Activated gamma-delta T cell treated with anti-CD3 and anti-CD28 coated beads, Interleukin-2, amount 50 U/mL, for 16 hours (primary cell): Measurements from ENCODE around the gene SUGP1.
"Not testable (repeated sequence)": the region's sequence is repeated elsewhere in the genome, so short reads cannot be mapped to it uniquely, and the experiment has no call there.

Experiments
- DNase-seq: peaks from one replicate; pipeline ENCODE4 v3.0.0-alpha.2; 2020; ENCODE audit warnings: low read depth

Gene SUGP1, protein sequence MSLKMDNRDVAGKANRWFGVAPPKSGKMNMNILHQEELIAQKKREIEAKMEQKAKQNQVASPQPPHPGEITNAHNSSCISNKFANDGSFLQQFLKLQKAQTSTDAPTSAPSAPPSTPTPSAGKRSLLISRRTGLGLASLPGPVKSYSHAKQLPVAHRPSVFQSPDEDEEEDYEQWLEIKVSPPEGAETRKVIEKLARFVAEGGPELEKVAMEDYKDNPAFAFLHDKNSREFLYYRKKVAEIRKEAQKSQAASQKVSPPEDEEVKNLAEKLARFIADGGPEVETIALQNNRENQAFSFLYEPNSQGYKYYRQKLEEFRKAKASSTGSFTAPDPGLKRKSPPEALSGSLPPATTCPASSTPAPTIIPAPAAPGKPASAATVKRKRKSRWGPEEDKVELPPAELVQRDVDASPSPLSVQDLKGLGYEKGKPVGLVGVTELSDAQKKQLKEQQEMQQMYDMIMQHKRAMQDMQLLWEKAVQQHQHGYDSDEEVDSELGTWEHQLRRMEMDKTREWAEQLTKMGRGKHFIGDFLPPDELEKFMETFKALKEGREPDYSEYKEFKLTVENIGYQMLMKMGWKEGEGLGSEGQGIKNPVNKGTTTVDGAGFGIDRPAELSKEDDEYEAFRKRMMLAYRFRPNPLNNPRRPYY

GRCh38 chr19:19320361-19321140 lies at the start of gene SUGP1, which contains the start of gene MAU2:
TSS of gene SUGP1 (minus strand) at chr19:19320509. CDS start at chr19:19320496, 13 bp downstream.
TSS of gene MAU2 (plus strand) at chr19:19320829. CDS start at chr19:19320860, 31 bp downstream.
- DNase-seq = peak; percentile 82

GRCh38 chr19:19368087-19368486 lies 47.8 kb upstream of the SUGP1 start:
- no peak for DNase-seq

- DNase-seq = peak; percentile 51
These were observed 46.4 kb upstream of the SUGP1 start for GRCh38 chr19:19366434-19367396.

DNA sequence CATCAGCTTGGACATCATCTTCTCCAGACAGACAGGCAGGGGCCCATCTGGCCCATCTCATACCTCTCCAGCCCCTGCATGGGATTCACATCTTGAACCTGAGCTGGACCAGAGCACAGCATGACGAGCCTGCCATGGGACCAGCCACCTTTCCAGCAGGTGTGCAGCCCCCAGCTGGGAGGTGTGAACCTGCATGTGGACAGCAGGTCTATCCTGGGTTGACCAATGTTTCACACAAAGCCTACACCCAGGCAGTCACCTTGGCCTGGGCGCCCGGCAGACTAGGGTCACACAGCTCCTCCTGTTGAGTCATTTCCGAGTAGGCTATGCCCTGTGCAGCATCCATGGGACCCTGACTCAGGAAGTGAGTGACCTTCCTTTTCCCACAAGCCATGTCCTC lies 41.8 kb upstream of the SUGP1 start:
- DNase-seq = no peak

DNA sequence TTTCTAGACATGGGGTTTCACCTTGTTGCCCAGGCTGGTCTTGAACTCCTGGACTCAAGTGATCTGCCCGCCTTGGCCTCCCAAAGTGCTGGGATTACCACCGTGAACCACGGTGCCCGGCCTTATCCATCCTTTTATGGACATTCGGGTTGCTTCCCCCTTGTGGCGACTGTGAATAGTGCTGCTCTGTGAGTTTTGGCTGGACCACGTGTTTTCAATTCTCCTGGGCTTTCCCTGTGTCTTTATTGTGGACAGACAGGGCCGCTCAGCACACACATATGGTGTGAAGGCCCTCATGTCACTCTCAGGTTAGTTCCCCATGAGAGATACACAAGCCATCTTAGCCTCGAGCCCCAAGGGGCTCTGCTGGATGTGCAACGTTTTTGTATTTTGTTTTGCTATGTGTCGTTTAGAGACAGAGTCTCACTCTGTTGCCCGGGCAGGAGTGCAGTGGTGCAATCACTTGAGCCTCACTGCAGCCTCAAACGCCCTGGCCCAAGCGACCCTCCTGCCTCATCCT lies 40.8 kb upstream of the SUGP1 start:
- peak; percentile 57 for DNase-seq

GRCh38 chr19:19356901-19357566 lies 36.7 kb upstream of the SUGP1 start:
- no peak for DNase-seq

GRCh38 chr19:19356500-19356899 lies 36.2 kb upstream of the SUGP1 start:
- DNase-seq = no peak

DNA sequence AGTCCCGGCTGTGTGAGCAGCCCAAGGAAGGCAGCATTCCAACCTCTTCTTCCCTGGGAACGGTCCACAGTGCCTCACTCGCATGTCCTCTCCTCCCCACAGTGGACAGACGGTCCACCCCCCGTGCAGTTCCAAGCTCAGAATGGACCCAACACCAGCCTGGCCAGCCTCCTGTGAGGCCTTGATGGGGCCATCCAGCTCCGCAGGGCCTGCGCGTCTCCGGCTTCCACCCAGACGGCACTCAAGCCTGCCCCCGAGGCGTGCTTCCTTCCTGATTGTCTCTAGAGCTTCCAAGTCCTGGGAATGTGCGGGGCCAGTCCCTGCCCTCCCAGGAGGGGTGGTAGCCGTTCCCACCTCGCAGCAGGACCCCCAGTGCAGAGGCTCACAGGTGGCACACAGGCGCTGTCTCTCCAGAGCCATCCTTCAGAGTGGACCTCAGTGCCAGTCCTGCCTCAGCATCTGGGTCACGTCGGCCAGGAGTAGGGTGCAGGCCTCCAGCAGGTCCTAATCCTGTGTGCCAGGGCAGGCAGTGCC lies 35.4 kb upstream of the SUGP1 start:
- no peak for DNase-seq

- DNase-seq = no peak
These were observed 34.6 kb upstream of the SUGP1 start for GRCh38 chr19:19354932-19355331.

GRCh38 chr19:19354007-19354406 lies 33.7 kb upstream of the SUGP1 start:
- DNase-seq = no peak

DNA sequence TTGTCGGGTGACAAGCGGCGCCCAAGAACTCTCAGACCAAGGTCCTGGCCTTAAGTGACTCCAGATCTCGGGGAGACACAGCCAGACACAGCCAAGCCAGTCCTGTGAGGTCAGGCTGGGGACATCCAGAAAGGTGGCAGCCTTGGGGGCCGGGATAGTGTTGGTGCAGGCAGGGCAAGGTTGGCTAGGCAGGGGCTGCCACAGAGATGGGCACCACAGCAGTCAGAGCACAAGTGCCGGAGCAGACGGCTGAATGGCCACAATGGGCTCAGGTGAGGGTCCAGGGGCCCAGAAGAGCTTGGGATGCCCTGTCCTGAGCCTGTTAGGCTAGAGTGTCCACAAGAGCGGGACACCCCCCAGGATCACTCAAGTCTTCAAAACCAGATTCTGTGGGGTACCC lies 32.5 kb upstream of the SUGP1 start:
- DNase-seq = no peak

- DNase-seq = not testable (repeated sequence)
These were observed 30.4 kb upstream of the SUGP1 start for GRCh38 chr19:19350756-19351155.

- DNase-seq = no peak
These were observed 29.1 kb upstream of the SUGP1 start for GRCh38 chr19:19349365-19349764.

GRCh38 chr19:19348266-19348665 lies 28.0 kb upstream of the SUGP1 start:
- DNase-seq = no peak

DNA sequence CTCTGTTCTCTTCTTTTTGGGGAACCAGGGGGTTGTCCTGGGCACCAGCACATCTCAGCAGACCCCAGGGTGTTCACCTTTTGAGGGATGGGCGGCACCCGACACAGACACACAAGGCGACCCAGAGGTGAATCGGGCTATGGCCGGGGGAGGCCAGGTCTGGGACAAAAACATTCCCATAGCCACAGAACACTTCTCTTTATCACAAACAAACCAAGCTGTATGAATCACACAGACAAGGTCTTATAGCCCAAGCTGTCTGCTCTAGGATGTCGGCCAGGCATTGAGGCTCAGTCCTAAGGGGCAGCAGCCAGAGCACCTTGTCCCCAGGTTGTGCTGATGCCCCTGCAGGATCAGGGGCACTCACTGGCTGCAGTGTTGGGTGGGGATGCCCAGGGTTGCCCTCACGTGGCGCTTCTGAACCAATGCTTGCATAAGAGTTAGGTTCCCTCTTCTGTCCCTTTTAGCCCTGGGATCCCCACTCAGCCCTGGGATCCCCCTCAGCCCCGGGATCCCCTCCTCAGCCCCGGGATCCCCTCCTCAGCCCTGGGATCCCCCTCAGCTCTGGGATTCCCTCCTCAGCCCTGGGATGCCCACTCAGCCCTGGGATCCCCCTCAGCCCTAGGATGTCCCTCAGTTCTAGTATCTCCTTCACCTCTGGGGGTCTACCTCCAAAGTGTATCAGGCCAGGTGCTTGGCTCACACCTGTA lies 27.2 kb upstream of the SUGP1 start:
- no peak for DNase-seq

- DNase-seq = no peak
These were observed 25.7 kb upstream of the SUGP1 start for GRCh38 chr19:19345970-19346369.

DNA sequence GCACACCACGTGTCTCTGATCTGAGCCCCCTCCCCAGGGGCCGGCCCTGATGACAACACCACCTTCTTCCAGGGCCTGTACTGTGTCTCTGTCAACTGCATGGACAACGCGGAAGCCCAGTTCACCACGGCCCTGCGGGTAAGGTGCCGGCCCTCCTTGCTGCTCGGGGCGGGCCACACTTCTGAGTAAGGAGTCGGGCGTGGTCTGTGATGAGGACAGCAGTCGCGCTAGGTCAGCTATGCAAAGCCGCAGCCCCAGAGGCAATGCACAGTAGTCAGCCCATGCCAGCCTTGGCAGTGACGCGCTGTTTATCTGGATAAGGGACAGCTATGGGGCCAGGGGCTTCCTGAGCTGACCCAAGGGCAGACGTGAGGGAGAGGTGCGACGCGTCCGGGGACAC lies 24.9 kb upstream of the SUGP1 start:
- no peak for DNase-seq

DNA sequence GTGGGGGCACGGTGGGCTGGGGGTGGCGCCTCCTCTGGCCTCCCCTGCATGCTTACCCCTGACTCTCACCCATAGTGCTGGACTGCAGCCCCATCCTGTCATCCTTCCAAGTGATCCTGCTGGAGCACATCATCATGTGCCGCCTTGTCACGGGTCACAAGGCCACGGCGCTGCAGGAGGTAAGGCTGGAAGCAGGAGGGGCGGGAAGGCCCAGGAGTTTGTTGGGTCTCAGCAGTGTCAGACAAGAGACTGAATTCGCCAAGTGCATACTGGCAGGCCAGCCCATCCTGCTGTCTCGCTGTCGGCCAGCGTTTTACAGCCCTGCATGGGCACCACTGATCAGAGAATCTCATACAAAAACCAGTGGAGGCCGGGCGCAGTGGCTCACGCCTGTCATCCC lies 23.5 kb upstream of the SUGP1 start:
- DNase-seq = no peak

- no peak for DNase-seq
These were observed 22.7 kb upstream of the SUGP1 start for GRCh38 chr19:19343016-19343362.
